IMR-90 (cell line): ENCODE data around the gene FCRLA. TPM values are rescaled to one million over a fixed set of nuclear protein-coding genes. Genes with fewer than 3 reads are reported as not detected.
"Not testable (repeated sequence)": the region's sequence is repeated elsewhere in the genome, so short reads cannot be mapped to it uniquely, and the experiment has no call there.

ENCODE experiments used
- ATAC-seq: fragments of 200-7000 bp; cut with Tn5 transposase; 2 replicates; pipeline ENCODE4 v1.9.1; 2020; ENCODE audit warnings: low read depth, mild to moderate bottlenecking, moderate library complexity
- BruUV-seq: library from RNA; stranded (reverse); fragments of 400-500 nt; replicated peaks from 2 replicates; lab custom pipeline; 2021; lab: Mats Ljungman, UMichigan
- CTCF ChIA-PET: fragments of 300-600 bp; formaldehyde crosslinking; extraction: SDS; loops from one replicate; lab custom pipeline; 2021; ENCODE audit warnings: antibody characterized with exemption; lab: Yijun Ruan, JAX
- POLR2A ChIA-PET: fragments of 300-600 bp; sonication (Branson Sonifier 250); formaldehyde crosslinking; loops from one replicate; lab custom pipeline; 2022; ENCODE audit warnings: antibody characterized with exemption; ENCODE audit not compliant: unreplicated experiment; lab: Charles Lee
- DNase-seq: peaks from one replicate; pipeline ENCODE4 v3.0.0; 2013
- H2AFZ ChIP-seq: replicated peaks from 2 replicates; pipeline ENCODE3; 2013; ENCODE audit warnings: low read length, mild to moderate bottlenecking; ENCODE audit not compliant: poor library complexity
- H2AK5ac ChIP-seq: 2 replicates; pipeline ENCODE4 v1.6.1; 2013; ENCODE audit warnings: low read depth, low read length, inconsistent platforms
- H2AK9ac ChIP-seq: replicated peaks from 2 replicates; pipeline ENCODE3; 2013; ENCODE audit warnings: mild to moderate bottlenecking, low read depth, low read length, moderate library complexity; ENCODE audit not compliant: poor library complexity
- H2BK120ac ChIP-seq: 2 replicates; pipeline ENCODE4 v1.6.1; 2013; ENCODE audit warnings: low read depth, low read length, inconsistent platforms
- H2BK15ac ChIP-seq: 3 replicates; pipeline ENCODE4 v1.6.1; 2013; ENCODE audit warnings: low read depth, low read length, inconsistent platforms
- H2BK20ac ChIP-seq: 2 replicates; pipeline ENCODE4 v1.6.1; 2013; ENCODE audit warnings: low read depth, mild to moderate bottlenecking, inconsistent platforms, low read length, moderate library complexity
- H2BK5ac ChIP-seq: 2 replicates; pipeline ENCODE4 v1.6.1; 2013; ENCODE audit warnings: mild to moderate bottlenecking, low read depth, low read length, inconsistent platforms; ENCODE audit not compliant: poor library complexity, severe bottlenecking
- H3K14ac ChIP-seq: replicated peaks from 2 replicates; pipeline ENCODE4 v1.6.1; 2013; ENCODE audit warnings: low read depth, low read length, inconsistent platforms
- H3K18ac ChIP-seq: 2 replicates; pipeline ENCODE4 v1.6.1; 2013; ENCODE audit warnings: low read depth, low read length, control low read depth
- H3K23ac ChIP-seq: 2 replicates; pipeline ENCODE4 v1.6.1; 2013; ENCODE audit warnings: low read depth, low read length, inconsistent platforms
- H3K27ac ChIP-seq: 2 replicates; pipeline ENCODE4 v1.5.1; 2013; ENCODE audit warnings: mild to moderate bottlenecking, control low read depth, low read length; ENCODE audit not compliant: insufficient read depth
- H3K27me3 ChIP-seq: 2 replicates; pipeline ENCODE4 v1.6.1; 2013; ENCODE audit warnings: low read length; ENCODE audit not compliant: control insufficient read depth, insufficient read depth
- H3K36me3 ChIP-seq: 2 replicates; pipeline ENCODE4 v1.6.1; 2013; ENCODE audit warnings: low read length, mixed read lengths; ENCODE audit not compliant: control insufficient read depth, insufficient read depth
- H3K4ac ChIP-seq: 2 replicates; pipeline ENCODE4 v1.6.1; 2013; ENCODE audit warnings: low read depth, low read length, inconsistent platforms
- H3K4me1 ChIP-seq: 2 replicates; pipeline ENCODE4 v1.6.1; 2013; ENCODE audit warnings: low read length, mixed read lengths; ENCODE audit not compliant: control insufficient read depth, insufficient read depth
- H3K4me2 ChIP-seq: 2 replicates; pipeline ENCODE4 v1.6.1; 2013; ENCODE audit warnings: low read depth, mild to moderate bottlenecking, control low read depth, low read length, moderate library complexity
- H3K4me3 ChIP-seq: 2 replicates; pipeline ENCODE4 v1.5.1; 2013; ENCODE audit warnings: low read depth, mild to moderate bottlenecking, control low read depth, low read length, moderate library complexity; ENCODE audit not compliant: insufficient read depth
- H3K56ac ChIP-seq: 2 replicates; pipeline ENCODE4 v1.6.1; 2013; ENCODE audit warnings: low read length, inconsistent platforms; ENCODE audit not compliant: insufficient read depth; ENCODE audit errors: extremely low read depth
- H3K79me1 ChIP-seq, 2 experiments: 2 replicates each; pipeline ENCODE4 v1.6.1; 2013; ENCODE audit warnings: low read length in 2 of 2, inconsistent platforms in 1 of 2, low read depth in 1 of 2
- H3K9ac ChIP-seq: 2 replicates; pipeline ENCODE4 v1.6.1; 2013; ENCODE audit warnings: low read depth, low read length, control low read depth
- H3K9me1 ChIP-seq: 2 replicates; pipeline ENCODE4 v1.6.1; 2013; ENCODE audit warnings: low read length, inconsistent platforms; ENCODE audit not compliant: insufficient read depth
- H3K9me3 ChIP-seq: 2 replicates; pipeline ENCODE4 v1.6.1; 2013; ENCODE audit warnings: low read length; ENCODE audit not compliant: control insufficient read depth, insufficient read depth
- H4K20me1 ChIP-seq: 2 replicates; pipeline ENCODE4 v1.6.1; 2013; ENCODE audit warnings: low read length, inconsistent platforms; ENCODE audit not compliant: insufficient read depth
- H4K5ac ChIP-seq: 2 replicates; pipeline ENCODE4 v1.6.1; 2013; ENCODE audit warnings: mild to moderate bottlenecking, low read depth, low read length, control low read depth
- H4K8ac ChIP-seq, 2 experiments: 2 replicates each; pipeline ENCODE4 v1.6.1; 2013; ENCODE audit warnings: low read depth in 2 of 2, low read length in 2 of 2, control low read depth in 1 of 2, inconsistent platforms in 1 of 2
- H4K91ac ChIP-seq: 2 replicates; pipeline ENCODE4 v1.6.1; 2013; ENCODE audit warnings: low read depth, low read length, inconsistent platforms; ENCODE audit not compliant: insufficient read depth
- WGBS, 2 experiments: methylation state at CpG; one replicate each; pipeline versions ENCODE4 v1.1.5 to v1.1.7; 2013; ENCODE audit warnings: missing lambda C conversion rate in 2 of 2; ENCODE audit not compliant: insufficient read length in 1 of 2; ENCODE audit errors: extremely low coverage in 2 of 2; 5-methylcytosine and 5-hydroxymethylcytosine counted together
- dilution Hi-C: fragments of 300-500 bp; cut with HindIII; formaldehyde crosslinking; loops from one replicate; pipeline ENCODE4 v1.14.3; 2018; ENCODE audit warnings: low sequenced_read_pairs; ENCODE audit not compliant: unreplicated experiment
- in situ Hi-C: fragments of 300-500 bp; cut with MboI; formaldehyde crosslinking; loops from 3 replicates; pipeline ENCODE4 v1.14.3; 2019; ENCODE audit warnings: low sequenced_read_pairs, inconsistent platforms, mixed read lengths
- intact Hi-C: fragments of 100-400 bp; cut with micrococcal nuclease; formaldehyde crosslinking; loops from 2 replicates; pipeline ENCODE4 v1.10.0; 2022
- polyA plus RNA-seq, 3 experiments: library from polyadenylated mRNA; depleted of rRNA; stranded (reverse); fragments of >200 nt; gene quantifications; 2 replicates each; pipeline ENCODE4 v1.2.3, GENCODE V29; 2012; ENCODE audit warnings: low replicate concordance in 1 of 3
- total RNA-seq: library from RNA; depleted of rRNA; stranded (reverse); fragments of >200 nt; gene quantifications from 2 replicates; pipeline ENCODE4 v1.2.3, GENCODE V29; 2012

Gene FCRLA
- total and polyA plus RNA-seq, 2 of the 4 experiments (the other 2 are of a cell fraction), result 0.36 TPM

- H3K79me1 ChIP-seq, H3K18ac ChIP-seq, H4K8ac ChIP-seq, DNase-seq, H2BK120ac ChIP-seq, H2AFZ ChIP-seq, H3K4ac ChIP-seq, H4K20me1 ChIP-seq, H3K36me3 ChIP-seq, H3K14ac ChIP-seq, H3K4me2 ChIP-seq, H2BK15ac ChIP-seq, dilution Hi-C loops, H3K9ac ChIP-seq, H4K5ac ChIP-seq, BruUV-seq, H2BK20ac ChIP-seq, H2AK5ac ChIP-seq, H3K27ac ChIP-seq, H3K27me3 ChIP-seq, intact Hi-C loops, H2BK5ac ChIP-seq, POLR2A ChIA-PET, H3K56ac ChIP-seq, in situ Hi-C loops, CTCF ChIA-PET, H3K9me3 ChIP-seq, H4K91ac ChIP-seq, ATAC-seq, H3K9me1 ChIP-seq, H2AK9ac ChIP-seq, H3K4me3 ChIP-seq, H3K23ac ChIP-seq, H3K4me1 ChIP-seq: not testable (repeated sequence)
- no CpG with 5 or more reads among the region's 15 CpGs for WGBS, 2 experiments
Observed at GRCh38 chr1:161671045-161672020, 35.7 kb upstream of the FCRLA start.

- H3K27me3 ChIP-seq, H4K91ac ChIP-seq, H2BK120ac ChIP-seq, H3K9ac ChIP-seq, POLR2A ChIA-PET, H3K23ac ChIP-seq, H4K5ac ChIP-seq, H3K14ac ChIP-seq, DNase-seq, H3K4me3 ChIP-seq, H3K4me1 ChIP-seq, H3K9me1 ChIP-seq, dilution Hi-C loops, CTCF ChIA-PET, H2BK15ac ChIP-seq, H2BK20ac ChIP-seq, ATAC-seq, H3K9me3 ChIP-seq, H2AK9ac ChIP-seq, H3K18ac ChIP-seq, H3K79me1 ChIP-seq, H3K4me2 ChIP-seq, in situ Hi-C loops, H3K27ac ChIP-seq, H2AK5ac ChIP-seq, H4K20me1 ChIP-seq, H4K8ac ChIP-seq, H2AFZ ChIP-seq, intact Hi-C loops, H3K4ac ChIP-seq, H3K36me3 ChIP-seq, H3K56ac ChIP-seq, H2BK5ac ChIP-seq, BruUV-seq: not testable (repeated sequence)
- WGBS, 2 experiments, result no CpG with 5 or more reads among the region's 7 CpGs
Observed at GRCh38 chr1:161673437-161673836, 33.6 kb upstream of the FCRLA start.
